Vagina (tissue), 2 donors: Measurements from ENCODE around the gene TOP2B.

Experiments
- POLR2A ChIP-seq, 2 donors: fragments of 450-650 bp; IDR thresholded peaks; one replicate each; pipeline ENCODE4 v1.6.1; 2017; ENCODE audit warnings: antibody characterized with exemption in 2 of 2, mild to moderate bottlenecking in 2 of 2, moderate library complexity in 2 of 2
- TF ChIP-seq, protein P1 (sequence below), 3 experiments: fragments of 450-650 bp in 2 of 3; fragments of 200-600 bp in 1 of 3; sonication (generic) in 1 of 3; IDR thresholded peaks; one replicate each; pipeline ENCODE4 v1.5.1; 2017 to 2019; ENCODE audit warnings: antibody characterized with exemption in 3 of 3, mild to moderate bottlenecking in 2 of 3, moderate library complexity in 2 of 3

DNA sequence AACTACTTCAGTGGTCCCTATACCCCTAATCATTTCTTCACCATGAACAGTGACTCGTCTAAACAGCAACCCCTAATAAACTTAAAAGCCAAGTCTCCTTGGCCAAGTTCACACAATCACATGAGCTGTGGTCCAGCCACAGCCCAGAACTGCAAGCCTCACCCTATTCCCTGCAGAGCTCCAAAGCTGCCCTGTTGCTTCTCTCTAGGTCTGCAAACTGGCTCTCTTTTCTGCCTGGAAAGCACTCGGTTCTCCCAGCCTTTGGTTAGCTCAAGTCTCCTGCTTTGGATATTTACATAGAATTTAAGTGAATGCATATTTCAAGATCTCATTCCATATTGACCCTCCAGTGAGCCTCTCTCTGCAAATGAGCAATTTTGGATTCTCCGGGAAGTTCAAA is 107.0 kb downstream of the TOP2B start:
- TF ChIP-seq, protein P1, sequence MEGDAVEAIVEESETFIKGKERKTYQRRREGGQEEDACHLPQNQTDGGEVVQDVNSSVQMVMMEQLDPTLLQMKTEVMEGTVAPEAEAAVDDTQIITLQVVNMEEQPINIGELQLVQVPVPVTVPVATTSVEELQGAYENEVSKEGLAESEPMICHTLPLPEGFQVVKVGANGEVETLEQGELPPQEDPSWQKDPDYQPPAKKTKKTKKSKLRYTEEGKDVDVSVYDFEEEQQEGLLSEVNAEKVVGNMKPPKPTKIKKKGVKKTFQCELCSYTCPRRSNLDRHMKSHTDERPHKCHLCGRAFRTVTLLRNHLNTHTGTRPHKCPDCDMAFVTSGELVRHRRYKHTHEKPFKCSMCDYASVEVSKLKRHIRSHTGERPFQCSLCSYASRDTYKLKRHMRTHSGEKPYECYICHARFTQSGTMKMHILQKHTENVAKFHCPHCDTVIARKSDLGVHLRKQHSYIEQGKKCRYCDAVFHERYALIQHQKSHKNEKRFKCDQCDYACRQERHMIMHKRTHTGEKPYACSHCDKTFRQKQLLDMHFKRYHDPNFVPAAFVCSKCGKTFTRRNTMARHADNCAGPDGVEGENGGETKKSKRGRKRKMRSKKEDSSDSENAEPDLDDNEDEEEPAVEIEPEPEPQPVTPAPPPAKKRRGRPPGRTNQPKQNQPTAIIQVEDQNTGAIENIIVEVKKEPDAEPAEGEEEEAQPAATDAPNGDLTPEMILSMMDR (IDR thresholded peaks at IDR 0.05): no peak
- no peak for TF ChIP-seq POLR2A (IDR thresholded peaks at IDR 0.05)
